Measurements from ENCODE around the gene MKNK2.

DNA sequence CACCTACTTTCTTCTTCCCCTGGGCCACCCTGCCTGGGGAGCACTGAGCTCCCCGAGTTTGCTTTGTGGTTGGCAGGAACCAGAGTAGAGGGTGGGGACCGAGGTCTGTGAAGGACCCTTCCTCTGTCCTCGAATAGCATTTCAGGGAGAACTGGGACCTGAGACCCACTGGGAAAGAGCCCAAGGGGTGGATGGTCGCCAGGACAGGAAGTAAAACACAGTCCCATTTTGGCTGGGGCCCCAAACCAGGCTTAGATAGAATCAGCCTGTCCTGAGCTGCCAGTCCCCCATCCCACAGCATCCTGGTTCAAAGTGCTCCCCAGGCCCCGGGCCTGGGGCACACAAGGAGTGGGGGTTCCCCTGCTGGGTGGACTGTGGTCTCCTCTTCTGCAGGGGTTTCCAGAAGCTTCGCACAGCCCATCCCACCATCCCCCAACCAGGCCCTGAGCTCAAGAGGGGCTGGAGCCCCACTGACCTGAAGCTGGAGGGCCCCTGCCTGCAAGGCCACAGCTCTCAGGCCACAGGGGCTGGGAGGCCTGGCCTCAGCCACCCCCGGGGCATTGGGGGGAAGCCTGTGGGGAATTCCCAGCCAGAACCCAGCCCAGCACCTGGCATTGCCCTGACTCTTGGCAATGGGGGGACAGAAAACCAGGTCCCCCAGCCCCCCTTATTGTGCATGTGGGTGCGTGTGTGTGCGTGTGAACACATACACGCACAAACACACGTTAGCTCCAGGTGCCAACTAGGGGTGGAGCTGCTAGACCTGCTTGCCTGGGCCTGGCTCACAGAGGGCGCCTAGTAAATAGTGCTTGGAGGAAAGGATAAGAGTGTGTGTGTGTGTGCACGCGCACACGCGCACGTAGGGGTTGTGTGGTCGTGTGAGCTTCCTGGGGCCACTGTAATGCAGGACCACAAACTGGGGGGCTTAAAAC, 995 bp upstream of the MKNK2 start:
- TF ChIP-seq, protein P1, sequence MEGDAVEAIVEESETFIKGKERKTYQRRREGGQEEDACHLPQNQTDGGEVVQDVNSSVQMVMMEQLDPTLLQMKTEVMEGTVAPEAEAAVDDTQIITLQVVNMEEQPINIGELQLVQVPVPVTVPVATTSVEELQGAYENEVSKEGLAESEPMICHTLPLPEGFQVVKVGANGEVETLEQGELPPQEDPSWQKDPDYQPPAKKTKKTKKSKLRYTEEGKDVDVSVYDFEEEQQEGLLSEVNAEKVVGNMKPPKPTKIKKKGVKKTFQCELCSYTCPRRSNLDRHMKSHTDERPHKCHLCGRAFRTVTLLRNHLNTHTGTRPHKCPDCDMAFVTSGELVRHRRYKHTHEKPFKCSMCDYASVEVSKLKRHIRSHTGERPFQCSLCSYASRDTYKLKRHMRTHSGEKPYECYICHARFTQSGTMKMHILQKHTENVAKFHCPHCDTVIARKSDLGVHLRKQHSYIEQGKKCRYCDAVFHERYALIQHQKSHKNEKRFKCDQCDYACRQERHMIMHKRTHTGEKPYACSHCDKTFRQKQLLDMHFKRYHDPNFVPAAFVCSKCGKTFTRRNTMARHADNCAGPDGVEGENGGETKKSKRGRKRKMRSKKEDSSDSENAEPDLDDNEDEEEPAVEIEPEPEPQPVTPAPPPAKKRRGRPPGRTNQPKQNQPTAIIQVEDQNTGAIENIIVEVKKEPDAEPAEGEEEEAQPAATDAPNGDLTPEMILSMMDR (conservative IDR thresholded peaks at IDR 0.05; ENCODE audit: low read depth, low read length): no peak
- TF ChIP-seq EZH2 (IDR thresholded peaks at IDR 0.05; ENCODE audit: low read length, unreplicated experiment) (no peak), EZH2phosphoT487 (IDR thresholded peaks at IDR 0.05; ENCODE audit: borderline replicate concordance, low read length) (no peak)
